ENCODE data around the gene MAP4. TPM values are rescaled to one million over a fixed set of nuclear protein-coding genes. Genes with fewer than 3 reads are reported as not detected.

The MAP4 gene
- total and polyA plus RNA-seq, 2 donors (not counting 3 experiments of a cell fraction or from before 2014, with no cell fraction given): 121 to 290 TPM

DNA sequence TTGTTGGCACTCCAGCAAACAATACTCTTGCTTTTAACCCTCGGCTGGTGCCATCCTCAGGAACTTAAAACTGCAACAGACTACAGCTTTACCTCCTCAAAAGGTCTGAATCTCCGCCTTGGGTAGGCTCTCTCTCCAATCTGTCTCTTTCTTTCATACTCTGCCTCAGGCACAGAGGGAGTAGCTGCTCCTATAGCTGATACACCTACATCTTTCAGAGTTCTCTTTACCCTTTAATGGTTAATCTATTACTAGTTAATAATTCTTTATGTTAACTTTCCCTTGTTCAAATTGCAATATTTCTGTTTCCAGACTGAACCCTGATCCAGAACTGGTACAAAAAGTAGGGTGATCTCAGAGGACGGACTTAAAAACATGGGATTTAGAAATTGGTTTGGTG is 66.2 kb downstream of the MAP4 start:
- Histone ChIP-seq H3K9ac (replicated peaks; ENCODE audit: extremely low read depth, insufficient read depth, low read length) (no peak overlapping the region), H3K4me2 (ENCODE audit: insufficient read depth, low read length) (no peak overlapping the region), H3K9me1 (replicated peaks; ENCODE audit: control insufficient read depth, extremely low read depth, insufficient read depth, low read length) (no peaks in the 10 kb centered on the region), H3K4me1 (ENCODE audit: control insufficient read depth, extremely low read depth, insufficient read depth, low read length) (no peaks in the 10 kb centered on the region), H4K20me1 (replicated peaks; ENCODE audit: control insufficient read depth, extremely low read depth, insufficient read depth, low read length) (peaks cover 2% of the 10 kb centered on the region), H3K27ac (ENCODE audit: insufficient read depth, low read depth, low read length) (no peak overlapping the region), H3K79me2 (ENCODE audit: control insufficient read depth, insufficient read depth, low read length) (peaks cover 27% of the 10 kb centered on the region), H3K9me3 (replicated peaks; ENCODE audit: control insufficient read depth, insufficient read depth, low read length) (no peaks in the 10 kb centered on the region), H3K4me3 (replicated peaks in 1 of 3; ENCODE audit: insufficient read depth in 1 of 3, low read depth in 1 of 3, low read length in 3 of 3) (no peak overlapping the region), H2AFZ (ENCODE audit: low read depth, low read length) (no peak overlapping the region), H3K36me3 (ENCODE audit: control insufficient read depth in 2 of 2, extremely low read depth in 1 of 2, insufficient read depth in 2 of 2, low read length in 2 of 2) (no peaks in the 10 kb centered on the region), H3K27me3 (ENCODE audit: control insufficient read depth in 2 of 2, insufficient read depth in 2 of 2, low read length in 2 of 2) (no peaks in the 10 kb centered on the region)
- BruUV-seq (replicated peaks): no TSS peak
- TF ChIP-seq FOS (IDR thresholded peaks at IDR 0.05; ENCODE audit: borderline replicate concordance, insufficient read depth, low read length) (no peak), EZH2 (IDR thresholded peaks at IDR 0.05; ENCODE audit: borderline replicate concordance, low read depth, low read length, severe bottlenecking) (no peak), JUN (IDR thresholded peaks at IDR 0.05; ENCODE audit: borderline replicate concordance, insufficient read depth, insufficient read length, low read depth) (no peak), GATA2 (IDR thresholded peaks at IDR 0.05; ENCODE audit: insufficient read depth, insufficient read length, low read depth, low read length) (no peak), MYC (IDR thresholded peaks at IDR 0.05; ENCODE audit: low read depth, low read length) (no peak), POLR2AphosphoS5 (IDR thresholded peaks at IDR 0.05; ENCODE audit: insufficient read depth, low read depth, low read length) (no peak), POLR2A (IDR thresholded peaks at IDR 0.05; ENCODE audit: low read depth, low read length) (no peak)
- TF ChIP-seq, protein P1, sequence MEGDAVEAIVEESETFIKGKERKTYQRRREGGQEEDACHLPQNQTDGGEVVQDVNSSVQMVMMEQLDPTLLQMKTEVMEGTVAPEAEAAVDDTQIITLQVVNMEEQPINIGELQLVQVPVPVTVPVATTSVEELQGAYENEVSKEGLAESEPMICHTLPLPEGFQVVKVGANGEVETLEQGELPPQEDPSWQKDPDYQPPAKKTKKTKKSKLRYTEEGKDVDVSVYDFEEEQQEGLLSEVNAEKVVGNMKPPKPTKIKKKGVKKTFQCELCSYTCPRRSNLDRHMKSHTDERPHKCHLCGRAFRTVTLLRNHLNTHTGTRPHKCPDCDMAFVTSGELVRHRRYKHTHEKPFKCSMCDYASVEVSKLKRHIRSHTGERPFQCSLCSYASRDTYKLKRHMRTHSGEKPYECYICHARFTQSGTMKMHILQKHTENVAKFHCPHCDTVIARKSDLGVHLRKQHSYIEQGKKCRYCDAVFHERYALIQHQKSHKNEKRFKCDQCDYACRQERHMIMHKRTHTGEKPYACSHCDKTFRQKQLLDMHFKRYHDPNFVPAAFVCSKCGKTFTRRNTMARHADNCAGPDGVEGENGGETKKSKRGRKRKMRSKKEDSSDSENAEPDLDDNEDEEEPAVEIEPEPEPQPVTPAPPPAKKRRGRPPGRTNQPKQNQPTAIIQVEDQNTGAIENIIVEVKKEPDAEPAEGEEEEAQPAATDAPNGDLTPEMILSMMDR (IDR thresholded peaks at IDR 0.05; ENCODE audit: extremely low read depth in 1 of 2, insufficient read depth in 1 of 2, low read depth in 1 of 2, low read length in 2 of 2): no peak
- TF ChIP-seq, protein P2, sequence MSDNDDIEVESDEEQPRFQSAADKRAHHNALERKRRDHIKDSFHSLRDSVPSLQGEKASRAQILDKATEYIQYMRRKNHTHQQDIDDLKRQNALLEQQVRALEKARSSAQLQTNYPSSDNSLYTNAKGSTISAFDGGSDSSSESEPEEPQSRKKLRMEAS (IDR thresholded peaks at IDR 0.05; ENCODE audit: insufficient read depth, insufficient read length): no peak
- FAIRE-seq: no peak
- intact Hi-C loops (cut with micrococcal nuclease): no loop called here
- POLR2A ChIA-PET: no interaction called here
- dilution Hi-C loops (cut with MboI; ENCODE audit: extremely low pct_ligation_motif_present, low sequenced_read_pairs): no loop called here
- CTCF ChIA-PET: interaction anchor here (1.1 to 1.2 kb wide), 3 partner anchors 11 to 208 kb away, joined by 3 to 4 read pairs (median 3); no protein-coding TSS in a partner anchor
- no peak for DNase-seq (ENCODE audit: low read depth, low spot score)

All from endothelial cell of umbilical vein (primary cell).